VCaP (cell line): Measurements from ENCODE around the gene UNC80.

Experiments used
- H3K27ac ChIP-seq: fragments of 450-650 bp; 2 replicates; pipeline ENCODE4 v1.5.1; 2017
- TF ChIP-seq, protein P1 (sequence below): fragments of 450-650 bp; conservative IDR thresholded peaks from 2 replicates; pipeline ENCODE4 v1.5.1; 2017; ENCODE audit warnings: mild to moderate bottlenecking, moderate library complexity

Gene UNC80

DNA sequence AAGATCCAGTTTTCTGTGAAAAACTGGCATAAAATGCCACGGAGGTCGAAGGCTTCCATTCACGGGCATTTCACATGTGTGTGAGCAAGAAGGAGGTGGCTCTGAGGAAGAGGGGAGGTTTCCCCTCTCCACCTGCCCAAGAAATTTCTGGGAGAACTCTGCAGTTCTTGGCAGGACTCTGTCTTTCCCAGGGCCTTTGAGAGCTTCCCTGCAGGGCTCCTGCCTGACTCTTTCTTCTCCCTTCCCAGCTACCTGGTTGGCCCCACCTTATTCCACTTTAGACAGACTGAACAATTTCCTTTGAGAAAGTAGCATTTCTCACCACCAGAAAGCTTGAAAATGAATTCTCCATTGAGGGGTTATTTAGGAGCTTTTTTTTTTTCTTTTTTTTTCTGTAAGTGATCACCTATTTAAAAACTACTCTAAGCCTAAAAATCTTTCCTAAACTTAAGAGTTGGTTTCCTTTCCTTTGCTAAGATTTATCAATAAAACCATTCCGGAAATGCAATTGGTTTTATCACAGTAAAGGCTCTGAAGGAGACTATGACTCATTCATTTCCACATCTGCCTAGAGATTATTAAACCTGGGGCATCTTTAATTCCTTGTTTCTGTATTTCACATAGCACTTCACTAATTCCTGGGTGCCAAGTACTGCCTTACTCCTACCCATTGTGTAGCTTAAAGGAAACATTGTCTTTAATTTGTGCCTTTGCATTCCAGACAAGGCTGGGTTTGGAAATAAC lies 59.3 kb downstream of the UNC80 start:
- TF ChIP-seq, protein P1, sequence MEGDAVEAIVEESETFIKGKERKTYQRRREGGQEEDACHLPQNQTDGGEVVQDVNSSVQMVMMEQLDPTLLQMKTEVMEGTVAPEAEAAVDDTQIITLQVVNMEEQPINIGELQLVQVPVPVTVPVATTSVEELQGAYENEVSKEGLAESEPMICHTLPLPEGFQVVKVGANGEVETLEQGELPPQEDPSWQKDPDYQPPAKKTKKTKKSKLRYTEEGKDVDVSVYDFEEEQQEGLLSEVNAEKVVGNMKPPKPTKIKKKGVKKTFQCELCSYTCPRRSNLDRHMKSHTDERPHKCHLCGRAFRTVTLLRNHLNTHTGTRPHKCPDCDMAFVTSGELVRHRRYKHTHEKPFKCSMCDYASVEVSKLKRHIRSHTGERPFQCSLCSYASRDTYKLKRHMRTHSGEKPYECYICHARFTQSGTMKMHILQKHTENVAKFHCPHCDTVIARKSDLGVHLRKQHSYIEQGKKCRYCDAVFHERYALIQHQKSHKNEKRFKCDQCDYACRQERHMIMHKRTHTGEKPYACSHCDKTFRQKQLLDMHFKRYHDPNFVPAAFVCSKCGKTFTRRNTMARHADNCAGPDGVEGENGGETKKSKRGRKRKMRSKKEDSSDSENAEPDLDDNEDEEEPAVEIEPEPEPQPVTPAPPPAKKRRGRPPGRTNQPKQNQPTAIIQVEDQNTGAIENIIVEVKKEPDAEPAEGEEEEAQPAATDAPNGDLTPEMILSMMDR = no peak
- no peak overlapping the region for H3K27ac ChIP-seq

DNA sequence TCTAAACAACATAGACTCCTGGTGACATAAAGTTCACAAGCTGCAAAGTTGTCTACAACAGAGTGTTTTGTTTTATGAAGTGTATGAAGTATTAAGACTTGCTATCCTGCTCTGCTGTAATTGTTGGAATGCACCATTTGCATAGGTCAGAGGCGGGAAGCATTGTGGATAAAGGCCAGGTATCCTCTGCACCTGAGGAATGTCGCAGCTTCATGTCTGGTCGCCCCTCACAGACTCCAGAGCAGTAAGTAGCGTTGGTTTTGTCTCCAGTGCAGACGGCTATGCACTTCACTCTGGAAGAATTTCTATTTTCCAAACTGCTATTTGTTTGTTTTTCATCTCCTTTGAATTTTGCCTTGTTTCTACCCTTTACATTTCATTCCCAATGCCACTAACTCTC lies 63.1 kb downstream of the UNC80 start:
- TF ChIP-seq, protein P1 = no peak
- H3K27ac ChIP-seq = no peak overlapping the region

DNA sequence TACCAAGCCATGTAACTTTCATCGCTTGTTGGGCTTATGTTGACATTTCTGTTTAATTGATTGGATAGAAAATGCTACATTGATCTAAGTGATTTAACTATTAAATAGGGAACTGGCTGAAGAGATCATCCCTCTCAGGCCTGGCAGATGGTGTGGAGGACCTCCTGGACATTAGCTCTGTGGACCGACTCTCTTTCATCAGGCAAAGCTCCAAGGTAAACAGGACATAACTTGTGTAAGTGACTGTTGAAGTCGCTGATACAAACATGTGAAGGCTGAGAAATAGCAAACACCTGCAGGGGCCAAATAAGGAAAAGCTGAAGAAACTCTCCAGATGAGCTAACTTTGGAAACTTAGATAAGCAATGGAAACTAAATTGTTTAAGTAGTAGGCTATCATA lies 68.8 kb downstream of the UNC80 start:
- H3K27ac ChIP-seq = no peak overlapping the region
- TF ChIP-seq, protein P1 = no peak

DNA sequence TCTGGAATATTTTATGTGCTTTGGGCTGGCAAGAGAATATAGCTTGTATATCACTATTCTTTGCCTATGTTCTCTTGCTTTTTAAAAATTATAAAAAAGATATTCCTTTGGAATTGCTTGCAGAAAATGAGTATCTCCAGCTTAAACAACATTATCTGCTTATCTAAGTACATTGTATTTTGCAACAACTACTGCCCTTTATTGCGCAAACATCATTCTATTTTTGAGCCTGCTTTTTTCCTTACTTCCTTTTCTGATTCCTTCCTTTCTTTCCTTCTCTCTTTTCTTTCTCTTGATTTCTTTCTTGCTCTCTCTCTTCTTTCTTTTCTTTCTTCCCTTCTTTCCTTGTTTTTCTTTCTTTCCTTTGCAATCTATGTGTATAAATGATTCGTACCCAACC lies 74.0 kb downstream of the UNC80 start:
- TF ChIP-seq, protein P1 = no peak
- H3K27ac ChIP-seq = no peak overlapping the region

DNA sequence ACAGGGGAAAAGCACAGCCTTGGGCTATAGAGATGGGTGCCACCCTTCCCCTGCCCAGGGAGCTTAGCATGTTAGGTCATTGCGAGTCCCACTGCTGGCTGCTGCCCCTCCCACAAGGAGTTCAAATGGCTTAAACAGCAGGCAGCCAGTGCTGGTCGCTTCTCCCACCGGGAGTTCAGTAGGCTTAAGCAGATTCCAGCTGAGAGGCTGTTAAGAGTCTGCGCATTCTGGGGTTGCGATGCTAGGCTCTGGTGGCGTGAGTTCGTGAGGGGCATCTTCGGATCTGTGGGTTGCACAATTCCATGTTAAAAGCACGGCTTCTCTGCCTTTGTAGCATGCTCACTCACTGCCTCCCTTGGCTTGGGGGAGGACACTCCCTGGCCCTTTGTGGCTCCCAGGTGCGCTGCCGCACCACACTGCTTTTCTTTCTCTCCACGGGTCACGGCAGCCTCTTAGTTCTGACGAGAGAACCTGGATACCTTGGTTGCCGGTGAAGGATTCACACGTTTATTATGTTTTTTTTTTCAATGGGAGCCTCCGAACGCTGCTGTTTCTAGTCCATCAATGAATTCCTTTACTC lies 93.2 kb downstream of the UNC80 start:
- H3K27ac ChIP-seq = no peak overlapping the region
- TF ChIP-seq, protein P1 = no peak

DNA sequence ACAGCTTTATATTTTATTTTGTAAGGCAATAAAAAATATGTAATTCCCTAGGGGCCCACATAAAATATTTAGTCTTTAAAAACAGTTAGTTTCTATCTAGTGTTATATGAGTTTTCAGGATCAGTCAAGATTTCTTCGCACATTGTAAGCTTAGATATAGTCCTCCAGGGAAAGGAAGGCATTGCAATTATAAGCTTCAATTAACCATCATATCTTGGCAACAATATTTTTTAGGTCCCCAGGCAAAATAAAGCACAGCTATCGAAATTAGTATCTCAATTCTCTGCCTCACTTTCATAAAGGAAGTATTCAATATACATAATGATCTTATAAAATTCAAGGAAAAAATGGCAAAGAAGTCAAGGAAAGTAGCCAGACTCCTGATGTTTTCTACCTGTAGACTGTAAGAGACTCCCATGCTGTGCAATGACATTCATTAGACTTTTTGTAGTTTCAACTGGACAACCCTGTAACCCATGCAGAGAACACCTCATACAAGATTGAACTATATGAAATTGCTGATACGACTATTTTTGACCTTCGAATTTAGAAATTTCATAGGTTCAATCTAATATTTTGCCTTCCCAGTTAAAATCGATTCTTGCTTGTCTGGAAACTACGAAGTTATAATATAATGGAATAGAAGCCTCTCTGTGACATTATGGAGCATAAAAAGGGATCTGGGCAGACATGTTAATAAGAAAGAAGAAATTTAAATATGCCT lies 96.8 kb downstream of the UNC80 start:
- TF ChIP-seq, protein P1 = no peak
- no peak overlapping the region for H3K27ac ChIP-seq

DNA sequence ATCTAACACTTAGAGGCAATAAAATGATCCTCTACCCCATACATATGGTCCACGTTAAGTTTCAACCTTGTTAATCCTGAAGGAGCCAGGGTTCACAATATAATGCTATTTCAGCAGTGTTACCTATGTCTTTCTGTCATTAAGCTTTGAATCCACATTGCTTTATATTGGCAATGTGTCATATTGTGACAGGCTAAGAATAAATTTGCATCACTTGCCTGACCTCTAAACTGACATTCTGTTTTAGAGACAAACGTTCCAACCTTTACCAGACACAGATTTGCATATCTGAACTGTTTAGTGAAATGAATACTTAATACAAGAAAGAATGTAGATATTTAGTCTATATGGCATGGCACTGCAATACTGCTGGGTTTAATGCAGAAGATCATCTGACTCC lies 98.4 kb downstream of the UNC80 start:
- TF ChIP-seq, protein P1 = no peak
- H3K27ac ChIP-seq = no peak overlapping the region
